ENCODE data around the gene MYBPC2. TPM values are rescaled to one million over a fixed set of nuclear protein-coding genes. Genes with fewer than 3 reads are reported as not detected.

The MYBPC2 gene
- total and polyA plus RNA-seq, 2 donors (not counting 1 experiment from before 2014, with no cell fraction given), result 1.1 to 1.7 TPM

DNA sequence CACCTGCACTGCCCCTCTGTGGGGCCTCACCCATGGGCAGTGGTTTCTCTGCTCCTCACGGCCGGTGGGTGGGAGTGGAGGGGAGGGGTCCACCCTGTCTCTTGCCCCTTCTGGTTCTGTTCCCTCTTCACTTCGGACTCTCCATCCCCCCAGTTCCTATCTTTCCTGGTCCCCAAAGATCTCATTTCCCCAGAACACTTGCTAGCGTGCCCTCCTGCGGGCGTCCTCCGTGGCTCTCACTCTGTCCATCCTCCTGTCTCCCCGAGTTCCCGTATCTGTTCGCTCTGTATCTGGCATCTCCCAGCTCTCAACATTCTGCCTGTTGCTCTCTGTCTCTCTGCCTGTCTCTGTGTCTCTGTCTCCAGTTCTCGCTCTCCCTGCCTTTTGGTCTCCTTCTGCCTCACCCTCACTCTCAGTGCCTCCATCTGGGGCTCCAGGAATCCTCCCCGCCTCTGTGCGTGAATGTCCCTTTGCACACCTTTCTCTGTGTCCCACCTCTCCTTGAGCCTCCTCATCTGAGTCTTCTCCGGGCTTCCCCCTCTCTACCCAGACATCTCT, 13.6 kb upstream of the MYBPC2 start:
- Histone ChIP-seq H3K4me1 (ENCODE audit: control insufficient read depth in 2 of 2, insufficient read depth in 2 of 2, low read length in 2 of 2) (peaks cover 64 to 83% of the 10 kb centered on the region in 2 donors), H3K27me3 (replicated peaks in 1 of 4; ENCODE audit: control extremely low read depth in 1 of 4, control insufficient read depth in 3 of 4, insufficient read depth in 4 of 4, low read length in 3 of 4) (no peaks in the 10 kb centered on the region), H3K9ac (ENCODE audit: low read length) (peak overlapping the region; percentile 97), H3K36me3 (replicated peaks in 1 of 2; ENCODE audit: control extremely low read depth in 1 of 2, control insufficient read depth in 1 of 2, extremely low read depth in 1 of 2, insufficient read depth in 2 of 2, low read length in 1 of 2) (peaks cover 0 to 35% of the 10 kb centered on the region in 2 experiments), H3K4me2 (replicated peaks; ENCODE audit: low read depth, low read length, poor library complexity, severe bottlenecking) (peak overlapping the region; percentile 97), H4K20me1 (ENCODE audit: control insufficient read depth, insufficient read depth, low read length, poor library complexity, severe bottlenecking) (peaks cover 50% of the 10 kb centered on the region), H2AFZ (ENCODE audit: insufficient read depth, low read depth, low read length, poor library complexity, severe bottlenecking) (peak overlapping the region; percentile 41), H3K9me3 (ENCODE audit: control extremely low read depth in 1 of 3, control insufficient read depth in 2 of 3, insufficient read depth in 1 of 3, low read length in 2 of 3) (no peaks in the 10 kb centered on the region), H3K79me2 (ENCODE audit: control insufficient read depth, insufficient read depth, low read length) (peaks cover 68% of the 10 kb centered on the region), H3K4me3 (ENCODE audit: control extremely low read depth in 1 of 5, extremely low read depth in 1 of 5, insufficient read depth in 1 of 5, low read depth in 2 of 5, low read length in 4 of 5) (peak overlapping the region; percentile 83 to 98 (median 87)), H3K27ac (ENCODE audit: low read length in 2 of 2) (peak overlapping the region; percentile 97 to 98)
- DNase-seq (no peak), ATAC-seq (ENCODE audit: low read depth) (no peak)
- H3K9me3 Mint-ChIP-seq (ENCODE audit: insufficient read depth), result no peaks in the 10 kb centered on the region
- peak overlapping the region; percentile 94 for H3K4me3 Mint-ChIP-seq
- intact Hi-C loops (cut with micrococcal nuclease), result loop anchor here (5.0 kb wide), 1 partner anchor 77 kb away; no protein-coding TSS in a partner anchor
- peaks cover 71% of the 10 kb centered on the region for H3K4me1 Mint-ChIP-seq
- H3K27ac Mint-ChIP-seq, result peak overlapping the region; percentile 90
- 4% methylated on average over 12 of the region's 14 CpGs for WGBS (ENCODE audit: insufficient coverage)
- TF ChIP-seq, protein P1, sequence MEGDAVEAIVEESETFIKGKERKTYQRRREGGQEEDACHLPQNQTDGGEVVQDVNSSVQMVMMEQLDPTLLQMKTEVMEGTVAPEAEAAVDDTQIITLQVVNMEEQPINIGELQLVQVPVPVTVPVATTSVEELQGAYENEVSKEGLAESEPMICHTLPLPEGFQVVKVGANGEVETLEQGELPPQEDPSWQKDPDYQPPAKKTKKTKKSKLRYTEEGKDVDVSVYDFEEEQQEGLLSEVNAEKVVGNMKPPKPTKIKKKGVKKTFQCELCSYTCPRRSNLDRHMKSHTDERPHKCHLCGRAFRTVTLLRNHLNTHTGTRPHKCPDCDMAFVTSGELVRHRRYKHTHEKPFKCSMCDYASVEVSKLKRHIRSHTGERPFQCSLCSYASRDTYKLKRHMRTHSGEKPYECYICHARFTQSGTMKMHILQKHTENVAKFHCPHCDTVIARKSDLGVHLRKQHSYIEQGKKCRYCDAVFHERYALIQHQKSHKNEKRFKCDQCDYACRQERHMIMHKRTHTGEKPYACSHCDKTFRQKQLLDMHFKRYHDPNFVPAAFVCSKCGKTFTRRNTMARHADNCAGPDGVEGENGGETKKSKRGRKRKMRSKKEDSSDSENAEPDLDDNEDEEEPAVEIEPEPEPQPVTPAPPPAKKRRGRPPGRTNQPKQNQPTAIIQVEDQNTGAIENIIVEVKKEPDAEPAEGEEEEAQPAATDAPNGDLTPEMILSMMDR (IDR thresholded peaks at IDR 0.05), result no peak
- TF ChIP-seq EZH2 (IDR thresholded peaks at IDR 0.05; ENCODE audit: borderline replicate concordance, insufficient read depth, low read depth, low read length, poor library complexity, severe bottlenecking), result no peak
- POLR2A ChIA-PET, result interaction anchor here (1.5 to 6.4 kb wide), 7 partner anchors 11 to 86 kb away, joined by 5 to 96 read pairs (median 8); partner anchors contain the start of genes MYBPC2, NR1H2 and POLD1
- no peaks in the 10 kb centered on the region for H3K27me3 Mint-ChIP-seq
- CTCF ChIA-PET, result interaction anchor here (0.9 to 7.3 kb wide), 5 partner anchors 8 to 50 kb away, joined by 4 to 36 read pairs (median 6); no protein-coding TSS in a partner anchor

DNA sequence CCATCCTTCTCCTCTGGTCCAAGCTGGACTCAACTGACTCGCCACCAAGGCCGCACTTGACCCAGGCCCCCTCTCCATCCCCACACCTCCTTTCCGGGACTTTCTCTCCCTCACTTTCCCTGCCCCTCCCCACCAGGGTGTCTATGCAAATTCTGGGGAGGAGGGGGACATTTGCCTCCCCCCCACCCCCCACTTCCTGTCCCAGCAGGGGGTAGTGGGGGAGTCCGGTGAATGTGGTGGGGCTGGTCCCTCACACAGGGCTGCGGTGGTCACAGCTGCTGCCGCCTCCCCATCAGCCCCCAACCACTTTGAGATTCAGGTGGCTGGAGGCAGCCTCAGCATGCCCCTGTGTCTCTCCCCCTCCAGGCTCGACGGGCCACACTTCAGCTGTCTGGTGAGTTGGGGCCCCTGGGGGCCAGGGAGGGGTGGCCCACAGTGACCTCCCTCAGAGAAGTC, 13.1 kb upstream of the MYBPC2 start:
- Histone ChIP-seq H3K9ac (ENCODE audit: low read length) (peak overlapping the region; percentile 97), H4K20me1 (ENCODE audit: control insufficient read depth, insufficient read depth, low read length, poor library complexity, severe bottlenecking) (peaks cover 55% of the 10 kb centered on the region), H3K27ac (ENCODE audit: low read length in 2 of 2) (peak overlapping the region; percentile 97 to 98), H3K9me3 (ENCODE audit: control extremely low read depth in 1 of 3, control insufficient read depth in 2 of 3, insufficient read depth in 1 of 3, low read length in 2 of 3) (no peaks in the 10 kb centered on the region), H3K27me3 (replicated peaks in 1 of 4; ENCODE audit: control extremely low read depth in 1 of 4, control insufficient read depth in 3 of 4, insufficient read depth in 4 of 4, low read length in 3 of 4) (no peaks in the 10 kb centered on the region), H3K36me3 (replicated peaks in 1 of 2; ENCODE audit: control extremely low read depth in 1 of 2, control insufficient read depth in 1 of 2, extremely low read depth in 1 of 2, insufficient read depth in 2 of 2, low read length in 1 of 2) (peaks cover 0 to 39% of the 10 kb centered on the region in 2 experiments), H2AFZ (ENCODE audit: insufficient read depth, low read depth, low read length, poor library complexity, severe bottlenecking) (peak overlapping the region; percentile 41), H3K4me3 (ENCODE audit: control extremely low read depth in 1 of 5, extremely low read depth in 1 of 5, insufficient read depth in 1 of 5, low read depth in 2 of 5, low read length in 4 of 5) (peak overlapping the region; percentile 83 to 98 (median 87)), H3K4me2 (replicated peaks; ENCODE audit: low read depth, low read length, poor library complexity, severe bottlenecking) (peak overlapping the region; percentile 97), H3K79me2 (ENCODE audit: control insufficient read depth, insufficient read depth, low read length) (peaks cover 68% of the 10 kb centered on the region), H3K4me1 (ENCODE audit: control insufficient read depth in 2 of 2, insufficient read depth in 2 of 2, low read length in 2 of 2) (peaks cover 60 to 79% of the 10 kb centered on the region in 2 donors)
- 0% methylated on average over 4 of the region's 8 CpGs for WGBS (ENCODE audit: insufficient coverage)
- ATAC-seq (ENCODE audit: low read depth) (peak; percentile 1), DNase-seq (peak; percentile 69)
- peak overlapping the region; percentile 94 for H3K4me3 Mint-ChIP-seq
- intact Hi-C loops (cut with micrococcal nuclease), result loop anchor here (5.0 kb wide), 1 partner anchor 77 kb away; no protein-coding TSS in a partner anchor
- no peaks in the 10 kb centered on the region for H3K27me3 Mint-ChIP-seq
- CTCF ChIA-PET, result interaction anchor here (1.0 to 7.3 kb wide), 3 partner anchors 8 to 42 kb away, joined by 5 to 36 read pairs (median 6); no protein-coding TSS in a partner anchor
- peak overlapping the region; percentile 90 for H3K27ac Mint-ChIP-seq
- POLR2A ChIA-PET, result interaction anchor here (1.5 to 6.4 kb wide), 7 partner anchors 10 to 87 kb away, joined by 5 to 96 read pairs (median 8); partner anchors contain the start of genes MYBPC2, NR1H2 and POLD1
- TF ChIP-seq EZH2 (IDR thresholded peaks at IDR 0.05; ENCODE audit: borderline replicate concordance, insufficient read depth, low read depth, low read length, poor library complexity, severe bottlenecking), result no peak
- TF ChIP-seq, protein P1 (IDR thresholded peaks at IDR 0.05), result no peak
- H3K4me1 Mint-ChIP-seq, result peaks cover 68% of the 10 kb centered on the region
- H3K9me3 Mint-ChIP-seq (ENCODE audit: insufficient read depth), result no peaks in the 10 kb centered on the region

Data from B cell (primary cell).